GM21619 (cell line): Measurements from ENCODE around the gene ADAMTS4.

ENCODE experiments used
- ATAC-seq: cut with Tn5 transposase; IDR thresholded peaks from one replicate; pipeline ENCODE4 v1.9.1; 2021; ENCODE audit not compliant: unreplicated experiment

The ADAMTS4 gene

DNA sequence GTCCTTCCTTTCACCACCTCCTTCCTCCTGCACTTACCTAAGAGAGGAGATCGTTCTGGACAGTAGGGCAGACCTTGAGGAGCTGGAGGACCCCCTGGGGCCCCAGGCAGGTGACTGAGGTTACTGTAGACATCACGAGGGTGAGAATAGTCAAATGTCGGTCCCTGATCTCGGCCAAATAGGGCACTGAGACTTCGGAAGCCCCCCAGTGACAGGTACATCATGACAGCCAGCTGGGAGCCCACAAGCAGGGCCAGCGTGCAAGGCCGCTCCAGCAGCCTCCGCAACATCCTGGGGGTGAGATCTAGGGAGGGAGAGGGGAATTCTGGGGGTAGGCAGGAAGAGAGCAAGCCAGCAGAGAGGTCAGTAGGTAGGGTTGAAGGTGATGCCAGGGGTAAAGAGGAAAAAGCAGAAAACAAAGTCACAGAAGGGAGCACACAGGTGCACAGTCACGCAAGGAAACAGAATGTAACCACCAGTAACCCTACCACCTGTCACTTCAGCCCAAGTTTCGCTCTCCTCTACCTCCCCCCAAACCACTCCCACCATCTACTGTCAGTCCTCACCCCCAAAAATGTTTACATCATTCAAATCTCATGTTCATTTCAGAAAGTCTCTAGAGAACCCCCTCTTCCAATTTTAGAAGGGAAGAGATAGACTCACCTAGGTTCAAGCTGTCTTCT, 22.9 kb downstream of the ADAMTS4 start:
- no peak for ATAC-seq

DNA sequence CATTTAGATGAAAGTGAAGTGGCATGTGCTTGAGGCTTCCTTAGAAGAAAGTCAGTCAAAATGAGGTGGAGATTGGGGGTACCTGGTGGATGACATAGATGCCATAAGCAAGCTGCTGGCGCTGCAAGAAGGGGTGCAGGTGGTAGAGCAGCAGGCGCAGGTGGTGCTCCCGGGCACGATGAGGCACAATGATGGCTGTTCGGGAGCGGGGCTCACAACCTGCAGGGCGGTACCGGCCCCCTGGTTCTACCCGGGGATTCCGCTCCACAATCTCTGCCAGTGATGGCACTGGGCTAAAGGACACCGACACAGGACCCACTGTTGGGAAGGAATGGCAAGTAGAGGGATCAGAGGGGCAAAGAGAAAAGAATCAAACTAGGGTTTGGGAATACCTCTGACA, 23.9 kb downstream of the ADAMTS4 start:
- no peak for ATAC-seq

DNA sequence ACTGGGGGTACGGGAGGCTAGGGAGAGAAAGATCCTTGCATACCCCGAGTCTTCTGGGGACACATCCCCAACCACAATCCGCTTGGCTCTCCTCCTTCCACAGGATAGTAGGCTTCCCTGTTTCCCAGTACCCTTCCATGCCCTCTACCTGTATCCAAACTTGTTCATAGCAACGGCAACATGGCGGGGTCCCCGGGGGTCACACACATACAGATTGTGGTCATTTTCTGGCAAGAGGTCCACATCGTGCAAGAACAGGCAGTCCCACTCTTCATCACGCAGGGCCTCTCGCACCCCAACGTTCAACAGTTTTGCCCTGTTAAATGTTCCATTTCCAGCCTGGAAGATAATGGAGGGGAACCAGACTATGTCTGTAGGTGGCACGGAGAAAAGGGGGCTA, 25.1 kb downstream of the ADAMTS4 start:
- no peak for ATAC-seq

DNA sequence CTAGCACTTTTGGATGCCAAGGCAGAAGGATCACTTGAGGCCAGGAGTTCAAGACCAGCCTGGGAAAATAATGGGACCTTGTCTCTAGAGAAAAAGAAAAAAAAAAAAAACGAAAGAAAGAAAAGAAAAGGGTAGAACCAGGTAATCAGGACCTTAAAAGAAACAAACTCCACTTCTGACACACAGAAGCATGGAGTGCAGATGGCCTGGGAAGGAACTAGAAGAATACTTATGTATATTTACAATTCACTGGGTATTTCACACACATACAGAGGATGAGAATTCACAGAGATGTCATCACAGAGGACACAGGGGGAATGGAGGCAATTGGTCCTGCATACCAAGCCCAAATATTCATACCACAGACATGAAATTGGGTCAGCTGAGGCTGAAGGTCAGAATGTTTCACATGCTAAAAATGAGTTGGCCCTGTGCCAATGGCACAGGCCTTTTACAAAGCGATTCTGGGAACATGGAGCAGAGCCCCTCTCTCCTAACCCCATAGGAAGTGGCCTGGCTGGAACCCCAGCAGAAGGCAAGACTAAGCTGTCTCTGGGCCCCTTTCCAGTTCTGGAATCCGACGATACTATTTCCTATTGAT, 26.0 kb downstream of the ADAMTS4 start:
- ATAC-seq, result no peak

DNA sequence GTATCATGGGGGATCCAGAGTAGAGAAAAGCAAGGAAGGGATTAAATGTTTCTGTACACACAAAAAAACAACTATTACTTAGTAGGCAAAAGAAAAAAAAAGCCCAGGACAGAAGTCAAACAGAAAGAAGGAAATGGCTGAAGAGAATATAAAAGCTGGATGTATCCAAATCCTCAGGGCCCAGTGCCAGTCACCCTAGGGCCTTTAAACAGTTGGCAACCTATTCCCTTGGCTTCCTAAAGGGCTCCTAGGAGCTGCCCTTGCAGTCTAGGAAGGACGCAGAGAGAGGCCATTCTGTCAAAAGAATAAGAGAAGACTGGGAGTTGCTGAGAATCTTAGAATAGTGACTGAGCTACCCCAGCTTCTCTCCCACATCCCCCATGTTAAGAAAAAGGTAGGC, 26.5 kb downstream of the ADAMTS4 start:
- ATAC-seq, result no peak

DNA sequence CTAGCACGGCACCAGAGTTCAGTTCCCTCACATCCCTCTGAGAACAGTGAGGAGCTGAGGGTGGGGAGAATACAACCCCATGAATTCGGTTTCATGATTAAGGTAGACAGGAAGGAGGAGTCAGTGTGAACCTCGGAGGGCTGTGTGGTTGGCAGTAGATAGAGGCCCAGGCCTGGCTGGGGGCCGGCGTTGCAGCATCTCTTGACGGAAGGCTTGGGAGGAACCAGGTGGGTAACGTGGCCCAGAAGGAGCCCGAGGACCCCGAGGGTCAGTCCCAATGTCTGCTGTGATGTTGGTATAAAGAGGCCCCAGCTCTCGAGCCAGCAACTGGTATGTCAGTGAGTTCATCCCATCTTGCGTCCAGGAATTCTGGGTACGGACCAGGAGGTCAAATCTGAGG, 27.2 kb downstream of the ADAMTS4 start:
- no peak for ATAC-seq

DNA sequence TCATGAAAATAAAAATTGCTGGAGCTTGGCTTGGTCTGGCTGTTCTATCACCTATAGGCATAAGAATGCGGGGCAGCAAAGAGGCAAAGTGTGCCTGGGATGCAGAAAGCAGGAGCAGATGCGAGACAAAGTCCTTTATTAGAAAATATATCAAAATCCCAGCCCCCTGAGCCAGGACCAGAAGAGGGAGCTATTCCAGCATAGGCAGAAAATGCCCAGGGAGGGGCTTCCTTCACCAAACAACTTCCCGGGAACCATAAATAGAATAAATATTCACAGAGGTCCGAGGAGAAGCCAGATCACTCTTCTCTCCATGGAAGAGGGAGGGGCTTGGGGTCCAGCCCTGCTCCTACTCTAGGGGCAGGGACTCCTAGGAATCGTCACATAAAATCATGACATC, 27.7 kb downstream of the ADAMTS4 start:
- no peak for ATAC-seq

DNA sequence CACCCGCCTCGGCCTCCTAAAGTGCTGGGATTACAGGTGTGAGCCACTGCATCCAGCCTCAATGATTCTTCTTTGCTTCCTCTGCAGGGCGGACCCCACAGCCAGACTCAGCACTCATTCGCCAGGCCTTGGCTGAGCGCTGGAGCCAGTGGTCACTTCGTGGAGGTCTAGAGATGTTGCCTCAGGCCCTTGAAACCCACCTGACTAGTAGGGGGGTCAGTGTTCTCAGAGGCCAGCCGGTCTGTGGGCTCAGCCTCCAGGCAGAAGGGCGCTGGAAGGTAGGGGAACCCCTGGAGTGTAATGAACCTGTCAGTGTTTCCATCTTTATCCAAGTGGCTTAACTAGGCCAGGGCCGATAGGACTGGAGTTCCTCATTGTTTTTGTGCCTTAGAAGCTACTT, 29.9 kb downstream of the ADAMTS4 start:
- ATAC-seq, result no peak

DNA sequence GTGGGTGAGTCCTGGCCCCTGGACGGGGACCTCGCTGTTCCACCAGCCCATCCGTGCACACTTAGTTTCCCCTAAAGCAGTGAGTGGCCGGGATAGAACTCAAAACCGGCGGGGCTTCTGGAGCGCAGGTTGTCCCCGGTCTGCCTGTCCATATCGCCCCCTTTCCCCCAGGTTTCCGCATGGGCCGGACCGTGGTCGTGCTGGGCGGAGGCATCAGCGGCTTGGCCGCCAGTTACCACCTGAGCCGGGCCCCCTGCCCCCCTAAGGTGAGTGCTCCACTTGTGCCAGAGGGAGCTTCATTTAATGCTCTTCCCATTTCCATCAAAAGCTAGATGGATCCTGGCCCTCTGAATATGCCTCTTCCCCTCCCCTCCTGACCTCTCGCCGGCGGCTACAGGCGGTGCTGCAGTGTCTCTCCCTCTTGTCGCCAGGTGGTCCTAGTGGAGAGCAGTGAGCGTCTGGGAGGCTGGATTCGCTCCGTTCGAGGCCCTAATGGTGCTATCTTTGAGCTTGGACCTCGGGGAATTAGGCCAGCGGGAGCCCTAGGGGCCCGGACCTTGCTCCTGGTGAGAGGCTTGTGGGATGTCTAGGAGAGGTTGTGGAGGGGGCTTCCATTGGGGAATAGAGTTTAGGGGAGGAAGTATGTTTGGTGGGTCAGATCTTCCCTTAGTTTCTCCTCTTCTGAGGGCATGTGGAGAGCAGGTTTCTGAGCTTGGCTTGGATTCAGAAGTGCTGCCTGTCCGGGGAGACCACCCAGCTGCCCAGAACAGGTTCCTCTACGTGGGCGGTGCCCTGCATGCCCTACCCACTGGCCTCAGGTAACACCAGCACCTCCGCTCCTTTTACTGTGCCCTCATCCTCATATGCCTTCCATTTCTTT, 31.9 kb downstream of the ADAMTS4 start:
- no peak for ATAC-seq

DNA sequence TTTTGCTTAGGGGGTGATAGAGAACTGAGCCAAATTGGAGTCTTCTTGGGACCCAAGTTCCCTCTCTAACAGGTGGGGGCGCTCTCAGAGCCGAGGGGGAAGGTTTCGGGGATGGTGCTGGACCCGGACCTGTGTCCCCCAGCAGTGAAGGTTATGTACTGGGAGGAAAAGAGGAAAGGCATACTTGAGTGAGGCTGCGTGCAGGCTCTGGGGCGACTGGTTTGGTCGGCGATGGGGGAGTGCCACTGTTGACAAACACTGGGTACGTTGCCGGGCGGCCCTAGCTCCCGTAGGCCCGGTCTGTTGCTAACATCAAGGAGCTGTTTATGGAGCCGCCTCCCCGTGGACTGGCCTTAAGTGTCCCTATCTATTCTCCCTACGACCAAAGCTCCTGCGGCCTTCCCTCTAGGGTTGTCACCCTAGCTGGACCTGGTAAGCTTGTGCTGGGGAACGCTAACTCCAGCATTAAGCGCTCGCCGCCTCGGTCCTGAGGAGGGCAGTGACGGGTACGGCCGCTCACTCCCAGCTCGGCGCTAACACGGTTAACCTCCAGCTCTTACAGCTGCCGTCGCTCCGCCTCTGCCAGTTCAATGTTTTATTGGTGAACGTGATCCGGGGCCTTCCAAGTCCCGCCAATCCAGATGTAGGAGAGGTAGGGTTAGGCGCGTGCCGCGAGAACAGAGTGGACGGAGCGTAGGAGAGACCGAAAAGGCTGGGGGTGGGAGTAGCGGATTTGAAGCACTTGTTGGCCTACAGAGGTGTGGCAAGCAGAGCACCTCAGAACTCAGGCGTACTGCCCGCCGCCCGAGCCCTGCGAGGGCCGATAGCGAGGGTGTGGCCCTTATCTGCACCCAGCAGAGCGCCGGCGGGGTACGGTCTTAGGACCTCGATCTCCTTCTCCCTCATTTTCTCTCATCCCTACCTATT, 32.8 kb downstream of the ADAMTS4 start, which contains the start of gene PPOX:
Gene PPOX (plus strand): TSS at position 685 of the 927 bp plus-strand sequence. CDS start 422 bp downstream, outside the sequence.
- peak; percentile 94 for ATAC-seq

DNA sequence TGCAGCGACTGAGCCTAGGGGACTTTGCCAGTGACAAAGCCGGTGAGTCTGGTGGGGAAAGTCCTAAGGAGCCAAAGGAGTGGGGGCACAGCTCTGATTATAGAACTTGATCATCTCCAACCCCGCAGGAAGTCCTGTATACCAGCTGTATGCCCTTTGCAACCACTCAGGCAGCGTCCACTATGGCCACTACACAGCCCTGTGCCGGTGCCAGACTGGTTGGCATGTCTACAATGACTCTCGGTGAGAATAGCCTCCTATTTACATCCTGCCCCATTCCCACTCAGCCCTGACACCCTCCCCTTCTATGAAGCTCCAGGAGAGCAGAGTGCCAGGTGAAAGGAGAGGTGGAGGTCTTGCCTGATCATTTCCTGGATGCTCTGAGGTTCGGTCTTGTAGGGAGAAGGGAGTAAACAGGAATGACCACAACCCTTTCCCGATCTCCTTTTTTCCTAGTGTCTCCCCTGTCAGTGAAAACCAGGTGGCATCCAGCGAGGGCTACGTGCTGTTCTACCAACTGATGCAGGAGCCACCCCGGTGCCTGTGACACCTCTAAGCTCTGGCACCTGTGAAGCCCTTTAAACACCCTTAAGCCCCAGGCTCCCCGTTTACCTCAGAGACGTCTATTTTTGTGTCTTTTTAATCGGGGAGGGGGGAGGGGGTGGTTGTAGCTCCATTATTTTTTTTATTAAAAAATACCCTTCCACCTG, 33.8 kb downstream of the ADAMTS4 start:
- ATAC-seq, result no peak

DNA sequence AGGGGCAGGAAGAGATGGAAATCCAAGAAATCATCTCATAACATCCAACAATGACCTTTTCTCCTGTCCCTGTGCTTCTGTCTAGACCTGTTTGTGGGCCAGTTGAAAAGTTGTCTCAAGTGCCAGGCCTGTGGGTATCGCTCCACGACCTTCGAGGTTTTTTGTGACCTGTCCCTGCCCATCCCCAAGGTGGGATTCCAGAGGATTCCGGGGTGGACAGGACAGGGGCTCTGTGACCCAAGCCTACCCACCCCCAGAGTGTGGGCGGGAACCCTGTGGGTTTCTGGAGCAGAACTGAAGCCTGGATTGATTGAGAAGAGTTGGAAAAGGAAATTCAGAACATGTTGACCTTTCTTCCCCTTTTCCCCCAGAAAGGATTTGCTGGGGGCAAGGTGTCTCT, 35.1 kb downstream of the ADAMTS4 start:
- ATAC-seq, result no peak

DNA sequence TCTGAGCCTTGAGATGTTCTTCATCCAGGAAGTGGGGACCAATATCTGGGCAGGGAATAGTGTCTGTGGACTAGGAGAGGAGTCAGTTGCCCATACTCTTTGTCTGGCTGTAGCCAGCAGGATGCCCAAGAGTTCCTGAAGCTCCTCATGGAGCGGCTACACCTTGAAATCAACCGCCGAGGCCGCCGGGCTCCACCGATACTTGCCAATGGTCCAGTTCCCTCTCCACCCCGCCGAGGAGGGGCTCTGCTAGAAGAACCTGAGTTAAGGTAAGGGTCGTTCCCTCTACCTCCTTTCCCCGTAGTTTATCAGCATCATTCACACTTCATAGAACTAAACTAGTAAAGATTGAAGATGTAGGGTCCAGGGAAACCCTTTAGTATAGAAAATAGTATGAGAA, 36.0 kb downstream of the ADAMTS4 start:
- ATAC-seq, result no peak

DNA sequence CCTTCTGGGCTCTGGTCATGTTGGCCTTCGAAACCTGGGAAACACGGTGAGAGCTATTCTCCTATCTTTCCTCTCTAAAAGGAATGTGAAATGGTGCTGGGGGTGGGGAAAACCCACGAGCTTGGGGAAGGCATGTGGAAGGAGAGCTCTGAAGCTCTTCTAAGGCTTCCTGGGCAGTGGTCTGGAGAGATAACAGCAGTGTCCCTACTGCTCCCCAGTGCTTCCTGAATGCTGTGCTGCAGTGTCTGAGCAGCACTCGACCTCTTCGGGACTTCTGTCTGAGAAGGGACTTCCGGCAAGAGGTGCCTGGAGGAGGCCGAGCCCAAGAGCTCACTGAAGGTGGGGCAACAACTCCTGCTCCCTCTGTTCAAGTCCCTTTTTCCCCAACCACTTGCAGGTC, 36.8 kb downstream of the ADAMTS4 start:
- ATAC-seq, result no peak

DNA sequence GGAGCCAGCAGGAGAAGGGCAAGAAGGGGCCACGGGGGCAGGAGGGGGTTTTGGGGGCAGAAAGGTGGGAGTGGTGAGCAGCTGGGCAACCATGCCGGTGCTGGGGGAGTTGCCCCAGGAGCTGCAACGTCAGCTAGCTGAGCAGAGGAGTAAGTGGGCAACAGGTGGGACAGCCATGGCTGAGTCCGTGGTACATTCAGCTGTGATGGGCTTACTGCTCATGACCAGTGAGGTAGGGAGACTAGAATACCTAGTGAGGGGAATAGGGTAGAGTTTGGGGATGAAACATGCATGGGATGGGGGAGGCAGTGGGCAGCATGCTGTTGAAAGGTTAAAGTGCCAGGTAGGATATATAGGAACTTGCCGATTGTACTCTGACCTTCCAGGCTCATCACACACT, 37.2 kb downstream of the ADAMTS4 start:
- ATAC-seq, result no peak

DNA sequence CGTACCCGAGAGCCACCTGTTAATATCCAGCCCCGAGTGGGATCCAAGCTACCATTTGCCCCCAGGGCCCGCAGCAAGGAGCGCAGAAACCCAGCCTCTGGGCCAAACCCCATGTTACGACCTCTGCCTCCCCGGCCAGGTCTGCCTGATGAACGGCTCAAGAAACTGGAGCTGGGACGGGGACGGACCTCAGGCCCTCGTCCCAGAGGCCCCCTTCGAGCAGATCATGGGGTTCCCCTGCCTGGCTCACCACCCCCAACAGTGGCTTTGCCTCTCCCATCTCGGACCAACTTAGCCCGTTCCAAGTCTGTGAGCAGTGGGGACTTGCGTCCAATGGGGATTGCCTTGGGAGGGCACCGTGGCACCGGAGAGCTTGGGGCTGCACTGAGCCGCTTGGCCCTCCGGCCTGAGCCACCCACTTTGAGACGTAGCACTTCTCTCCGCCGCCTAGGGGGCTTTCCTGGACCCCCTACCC, 38.1 kb downstream of the ADAMTS4 start:
- no peak for ATAC-seq

DNA sequence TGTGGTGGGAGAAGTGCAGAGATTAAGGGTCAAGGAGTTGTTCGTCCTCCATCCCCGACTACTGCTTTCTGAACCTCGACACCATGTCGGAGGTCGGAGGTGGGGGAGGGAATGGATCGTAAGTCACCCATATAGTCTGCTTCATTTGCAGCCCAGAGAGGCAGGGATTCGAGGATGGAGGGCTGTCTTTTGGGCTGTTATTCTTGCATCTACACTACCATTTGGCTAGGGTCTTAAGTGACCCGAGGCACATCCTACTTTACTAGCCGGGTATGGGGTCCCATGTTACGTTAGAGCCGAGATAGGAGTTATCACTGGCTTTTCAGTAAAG, 39.0 kb downstream of the ADAMTS4 start:
- ATAC-seq, result no peak

DNA sequence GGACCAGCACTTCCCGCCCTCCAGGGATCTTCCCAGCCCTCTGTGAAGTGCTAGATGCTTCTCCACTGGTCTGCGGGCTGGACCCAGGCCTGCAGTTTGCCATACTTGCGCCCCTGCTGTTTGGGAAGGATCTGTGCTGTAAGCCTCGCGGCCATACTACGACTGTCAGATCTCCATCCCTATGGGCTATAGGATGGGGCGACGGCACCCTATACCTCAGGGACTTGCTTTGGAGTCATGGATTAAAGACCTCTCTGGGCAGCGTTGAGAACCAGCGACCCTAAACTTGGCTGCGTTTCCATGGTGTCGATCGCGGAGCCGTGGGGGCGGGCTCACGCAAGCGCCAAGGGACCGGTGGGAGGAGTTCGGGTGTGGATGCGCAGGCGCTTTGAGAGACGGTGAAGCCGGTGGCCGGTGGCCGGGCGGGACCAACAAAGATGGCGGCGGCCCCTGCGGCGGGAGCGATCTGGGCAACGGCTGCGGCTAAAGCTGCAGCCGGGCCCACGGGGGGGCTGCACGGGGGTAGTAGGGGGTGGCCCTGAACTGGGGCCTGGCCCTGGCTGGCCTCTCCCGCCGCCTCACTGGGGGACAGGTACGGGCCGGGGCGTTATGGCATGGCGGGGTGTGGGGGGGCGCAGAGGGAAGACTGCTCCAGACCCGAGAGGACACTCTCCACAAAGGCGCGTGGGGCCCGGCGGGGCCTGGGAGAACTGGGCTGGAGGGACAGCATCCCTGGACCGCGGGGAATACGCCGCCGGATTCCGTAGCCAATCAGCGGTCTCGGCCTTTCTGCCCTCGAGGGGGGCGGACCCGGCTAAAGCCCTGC, 39.6 kb downstream of the ADAMTS4 start, which contains the start of gene USP21:
Gene USP21 (plus strand): TSS at position 414 of the 826 bp plus-strand sequence. CDS start 1,141 bp downstream, outside the sequence.
- peak; percentile 82 for ATAC-seq

DNA sequence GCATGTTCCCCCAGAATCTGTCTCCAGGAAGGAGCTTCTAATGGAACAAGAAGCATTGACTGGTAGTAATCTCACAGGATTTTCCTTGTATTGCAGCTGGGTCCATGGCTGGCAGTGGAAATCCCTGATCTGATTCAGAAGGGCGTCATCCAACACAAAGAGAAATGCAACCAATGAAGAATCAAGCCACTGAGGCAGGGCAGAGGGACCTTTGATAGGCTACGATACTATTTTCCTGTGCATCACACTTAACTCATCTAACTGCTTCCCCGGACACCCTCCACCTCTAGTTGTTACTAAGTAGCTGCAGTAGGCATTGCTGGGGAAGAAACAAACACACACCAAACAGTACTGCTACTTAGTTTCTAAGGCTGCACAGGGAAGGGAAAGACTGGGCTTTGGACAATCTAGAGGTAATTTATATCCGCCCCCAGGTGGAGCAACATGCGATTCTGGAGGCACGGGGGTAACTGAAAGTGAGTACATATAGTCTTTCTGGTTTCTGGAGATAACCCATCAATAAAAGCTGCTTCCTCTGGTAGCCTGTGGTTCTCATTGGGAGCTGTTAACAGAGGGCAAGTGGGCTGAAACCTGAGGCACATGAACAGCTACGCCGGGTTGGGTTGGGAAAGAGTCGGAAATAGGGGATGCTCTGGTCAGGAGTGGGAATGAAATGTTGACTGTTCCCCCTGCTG, 40.4 kb downstream of the ADAMTS4 start:
- ATAC-seq, result no peak
